Endothelial cell (in vitro differentiated cells): ENCODE measurements around the gene RDM1. TPM values are rescaled to one million over a fixed set of nuclear protein-coding genes. Genes with fewer than 3 reads are reported as not detected.

Experiments used
- DNase-seq: peaks from one replicate; pipeline ENCODE4 v3.0.0; 2021; ENCODE audit warnings: low spot score
- H3K27ac Mint-ChIP-seq: one replicate; pipeline ENCODE4 v1.8.0; 2021; ENCODE audit warnings: mixed read lengths, inconsistent platforms; ENCODE audit not compliant: unreplicated experiment
- H3K27me3 Mint-ChIP-seq: one replicate; pipeline ENCODE4 v1.8.0; 2021; ENCODE audit warnings: mild to moderate bottlenecking, moderate library complexity, mixed read lengths, inconsistent platforms; ENCODE audit not compliant: unreplicated experiment
- H3K36me3 Mint-ChIP-seq: one replicate; pipeline ENCODE4 v1.8.0; 2021; ENCODE audit warnings: mild to moderate bottlenecking, low read depth, mixed read lengths, inconsistent platforms; ENCODE audit not compliant: unreplicated experiment
- H3K4me1 Mint-ChIP-seq: one replicate; pipeline ENCODE4 v1.8.0; 2021; ENCODE audit warnings: mild to moderate bottlenecking, mixed read lengths, inconsistent platforms; ENCODE audit not compliant: unreplicated experiment
- H3K4me3 Mint-ChIP-seq: one replicate; pipeline ENCODE4 v1.8.0; 2021; ENCODE audit warnings: mild to moderate bottlenecking, mixed read lengths, inconsistent platforms; ENCODE audit not compliant: unreplicated experiment
- H3K9me3 Mint-ChIP-seq: one replicate; pipeline ENCODE4 v1.8.0; 2021; ENCODE audit warnings: mixed read lengths, inconsistent platforms; ENCODE audit not compliant: unreplicated experiment
- CTCF ChIP-seq: fragments of 200-600 bp; sonication (generic); IDR thresholded peaks from one replicate; pipeline ENCODE4 v1.5.0; 2021; ENCODE audit warnings: antibody characterized with exemption; ENCODE audit not compliant: unreplicated experiment
- long read RNA-seq: library from polyadenylated mRNA; unstranded; transcript quantifications from one replicate; pipeline ENCODE4 v2.0.0, GENCODE V29; 2020; ENCODE audit not compliant: unreplicated experiment
- total RNA-seq: library from RNA; stranded (reverse); fragmentation: NEBNext Ultra II Directional; extraction: Animal tissue kit (Norgen Biotek cat#: 25700); gene quantifications from one replicate; pipeline ENCODE4 v1.2.1, GENCODE V29; 2021; ENCODE audit not compliant: unreplicated experiment

Gene RDM1
- total RNA-seq = 0.67 TPM
- long read RNA-seq, partial matches to known transcripts = 0 of 1 reads
- long read RNA-seq, other reads (novel, unspliced or antisense) = 0 of 1 reads

GRCh38 chr17:35930211-35931065 is at the start of gene RDM1:
RDM1 (minus strand) TSS chr17:35930773; CDS start chr17:35930727, 46 bp downstream.
- peak; percentile 76 for DNase-seq
- Mint-ChIP-seq H3K27me3 (peaks cover 5% of the 10 kb centered on the region), H3K27ac (no peak within 1 kb of the TSS), H3K9me3 (no peaks in the 10 kb centered on the region), H3K4me3 (peak within 1 kb of the TSS; percentile 91), H3K36me3 (no peaks in the 10 kb centered on the region), H3K4me1 (peaks cover 7% of the 10 kb centered on the region)
- no peak for TF ChIP-seq CTCF

- H3K9me3 Mint-ChIP-seq = no peaks in the 10 kb centered on the region
- H3K4me1 Mint-ChIP-seq = peaks cover 7% of the 10 kb centered on the region
- TF ChIP-seq CTCF = no peak
These were observed 47.8 kb upstream of the RDM1 start for GRCh38 chr17:35978346-35978745.

GRCh38 chr17:35977509-35977908 is 46.9 kb upstream of the RDM1 start:
- no peak for DNase-seq
- Mint-ChIP-seq H3K27me3 (peaks cover 6% of the 10 kb centered on the region), H3K9me3 (no peaks in the 10 kb centered on the region), H3K4me3 (no peak overlapping the region), H3K36me3 (no peaks in the 10 kb centered on the region), H3K27ac (no peak overlapping the region), H3K4me1 (peaks cover 15% of the 10 kb centered on the region)
- TF ChIP-seq CTCF = no peak

More at GRCh38 chr17:35978346-35978745, 47.8 kb upstream of the RDM1 start:
- H3K4me3 Mint-ChIP-seq = no peak overlapping the region
- no peak for DNase-seq
- H3K27me3 Mint-ChIP-seq = peaks cover 6% of the 10 kb centered on the region
- no peaks in the 10 kb centered on the region for H3K36me3 Mint-ChIP-seq
- no peak overlapping the region for H3K27ac Mint-ChIP-seq

GRCh38 chr17:35973333-35974260 is 43.0 kb upstream of the RDM1 start:
- Mint-ChIP-seq H3K4me3 (no peak overlapping the region), H3K4me1 (peaks cover 26% of the 10 kb centered on the region), H3K27ac (peak overlapping the region; percentile 70), H3K27me3 (peaks cover 1% of the 10 kb centered on the region), H3K9me3 (no peaks in the 10 kb centered on the region), H3K36me3 (no peaks in the 10 kb centered on the region)
- no peak for TF ChIP-seq CTCF
- no peak for DNase-seq
